ENCODE data around the gene SLC39A5.
"Not testable (repeated sequence)": the region's sequence is repeated elsewhere in the genome, so short reads cannot be mapped to it uniquely, and the experiment has no call there.

SLC39A5 gene

DNA sequence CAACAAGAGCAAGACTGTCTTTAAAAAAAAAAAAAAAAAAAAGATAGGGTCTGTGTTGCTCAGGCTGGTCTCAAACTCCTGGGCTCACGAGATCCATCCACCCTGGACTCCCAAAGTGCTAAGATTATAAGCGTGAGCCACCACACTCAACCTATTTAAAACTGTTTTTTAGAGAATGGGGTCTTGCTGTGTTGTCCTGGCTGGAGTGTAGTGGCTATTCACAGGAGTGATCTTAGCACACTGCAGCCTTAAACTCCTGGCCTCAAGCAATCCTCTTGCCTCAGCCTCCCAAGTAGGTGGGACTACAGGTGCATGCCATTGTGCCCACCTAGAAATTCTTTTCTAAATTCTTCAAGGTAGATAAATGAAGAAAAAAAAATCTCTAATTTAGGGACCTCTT, 44.4 kb downstream of the SLC39A5 start:
- DNase-seq (ENCODE audit: low spot score), result no peak

GRCh38 chr12:56278905-56279304, 49.1 kb downstream of the SLC39A5 start:
- no peak for DNase-seq (ENCODE audit: low spot score)

DNA sequence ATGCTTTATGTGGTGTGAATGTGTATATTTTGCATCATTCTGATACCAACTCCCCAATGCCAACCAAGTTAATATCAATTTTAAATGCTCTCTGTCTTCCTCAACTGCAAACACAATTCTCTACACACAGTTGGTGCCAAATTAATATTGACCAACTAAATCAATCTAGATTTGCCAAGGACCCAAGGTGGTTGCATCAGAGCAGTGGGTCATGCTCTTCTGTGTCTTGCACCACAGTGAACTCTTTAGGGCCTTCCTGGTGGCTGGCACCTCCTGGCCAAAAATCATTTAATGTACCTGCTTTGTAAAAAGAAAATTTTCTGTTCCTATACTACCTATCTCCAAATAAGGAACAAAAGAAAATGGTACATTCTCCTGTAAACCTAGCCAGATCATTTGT, 51.0 kb downstream of the SLC39A5 start:
- no peak for DNase-seq (ENCODE audit: low spot score)

- DNase-seq (ENCODE audit: low spot score), result no peak
Measured at GRCh38 chr12:56282030-56282429, 52.2 kb downstream of the SLC39A5 start.

- DNase-seq (ENCODE audit: low spot score), result no peak
Measured at GRCh38 chr12:56282579-56282978, 52.7 kb downstream of the SLC39A5 start.

- not testable (repeated sequence) for DNase-seq (ENCODE audit: low spot score)
Measured at GRCh38 chr12:56284263-56284662, 54.4 kb downstream of the SLC39A5 start.

DNA sequence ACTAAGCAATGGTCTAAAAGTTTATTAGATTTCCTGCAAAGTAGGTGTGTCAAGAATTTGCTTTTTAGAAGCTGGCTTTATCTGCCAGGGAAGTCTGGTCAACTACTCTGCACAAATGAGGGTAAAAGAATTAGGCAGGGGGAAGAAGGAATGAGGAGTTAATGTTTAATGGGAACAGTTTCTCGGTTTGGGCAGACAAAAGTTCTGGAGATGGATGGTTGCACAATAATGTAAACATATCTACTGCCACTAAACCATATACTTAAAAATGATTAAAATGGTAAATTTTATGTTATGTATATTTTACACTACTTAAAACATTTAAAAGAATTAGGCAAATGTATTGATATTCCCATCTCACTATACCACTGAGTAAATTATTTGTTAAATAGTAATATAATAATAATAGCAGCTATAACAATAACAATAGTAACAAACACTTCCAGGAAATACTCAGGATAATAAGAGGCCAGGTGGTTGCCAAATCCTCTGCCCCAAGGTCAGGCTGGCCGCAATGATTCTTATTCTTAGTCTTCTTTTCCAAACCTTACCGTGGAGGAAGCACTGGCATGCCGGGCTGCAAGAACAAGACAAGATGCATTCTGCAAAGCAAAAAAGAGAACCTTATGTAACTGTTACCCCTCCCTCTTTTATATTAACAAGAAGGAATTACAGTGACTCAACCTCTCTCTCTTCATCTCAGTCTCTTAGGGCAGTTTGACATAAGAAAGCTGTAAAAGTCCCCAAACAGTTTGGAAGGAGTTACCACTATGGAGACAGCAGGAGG, 56.4 kb downstream of the SLC39A5 start:
- no peak for DNase-seq (ENCODE audit: low spot score)

Measured in SK-N-DZ (cell line).